ENCODE measurements around the gene LRP4.

GRCh38 chr11:46894506-46894905 is 23.8 kb downstream of the LRP4 start:
- TF ChIP-seq CTCF (IDR thresholded peaks at IDR 0.05 in 8 of 11, conservative IDR thresholded peaks at IDR 0.05 in 3 of 11) = no peak
- TF ChIP-seq POLR2AphosphoS5 (IDR thresholded peaks at IDR 0.05) = no peak

Data from spleen (tissue), 7 donors.